Osteocyte (in vitro differentiated cells): ENCODE results near the gene ANXA8L1. TPM values are rescaled to one million over a fixed set of nuclear protein-coding genes. Genes with fewer than 3 reads are reported as not detected.
"Not testable (repeated sequence)": the region's sequence is repeated elsewhere in the genome, so short reads cannot be mapped to it uniquely, and the experiment has no call there.

Experiments
- DNase-seq: peaks from one replicate; pipeline ENCODE4 v3.0.0; 2021; ENCODE audit warnings: mixed read lengths; ENCODE audit not compliant: unreplicated experiment; ENCODE audit errors: extremely low spot score
- H3K27ac Mint-ChIP-seq: one replicate; pipeline ENCODE4 v1.8.0; 2021; ENCODE audit warnings: mild to moderate bottlenecking, mixed read lengths; ENCODE audit not compliant: unreplicated experiment
- H3K27me3 Mint-ChIP-seq: one replicate; pipeline ENCODE4 v1.8.0; 2021; ENCODE audit warnings: mixed read lengths; ENCODE audit not compliant: unreplicated experiment
- H3K36me3 Mint-ChIP-seq: one replicate; pipeline ENCODE4 v1.8.0; 2021; ENCODE audit warnings: mixed read lengths; ENCODE audit not compliant: unreplicated experiment
- H3K4me1 Mint-ChIP-seq: one replicate; pipeline ENCODE4 v1.8.0; 2021; ENCODE audit warnings: mixed read lengths; ENCODE audit not compliant: unreplicated experiment
- H3K4me3 Mint-ChIP-seq: one replicate; pipeline ENCODE4 v1.8.0; 2021; ENCODE audit warnings: mild to moderate bottlenecking, moderate library complexity, mixed read lengths; ENCODE audit not compliant: unreplicated experiment
- H3K9me3 Mint-ChIP-seq: one replicate; pipeline ENCODE4 v1.8.0; 2021; ENCODE audit warnings: mixed read lengths; ENCODE audit not compliant: unreplicated experiment
- CTCF ChIP-seq: fragments of 200-600 bp; sonication (generic); IDR thresholded peaks from 2 replicates; pipeline ENCODE4 v1.5.0; 2021; ENCODE audit warnings: antibody characterized with exemption, mild to moderate bottlenecking, moderate library complexity
- total RNA-seq: library from RNA; stranded (reverse); gene quantifications from 2 replicates; pipeline ENCODE4 v1.2.1, GENCODE V29; 2021

Gene ANXA8L1
- total RNA-seq, 1 donor from 2014 or later = not detected

- not testable (repeated sequence) for H3K4me3 Mint-ChIP-seq, H3K9me3 Mint-ChIP-seq, H3K36me3 Mint-ChIP-seq, H3K27me3 Mint-ChIP-seq, H3K4me1 Mint-ChIP-seq, DNase-seq, H3K27ac Mint-ChIP-seq
These were observed 10.3 kb downstream of the ANXA8L1 start for GRCh38 chr10:46385858-46386257.

- H3K4me3 Mint-ChIP-seq = not testable (repeated sequence)
These were observed 11.1 kb downstream of the ANXA8L1 start for GRCh38 chr10:46386694-46387093.

GRCh38 chr10:46387309-46387902, 11.8 kb downstream of the ANXA8L1 start:
- not testable (repeated sequence) for H3K9me3 Mint-ChIP-seq, H3K4me3 Mint-ChIP-seq, H3K4me1 Mint-ChIP-seq, H3K36me3 Mint-ChIP-seq, H3K27me3 Mint-ChIP-seq, DNase-seq, H3K27ac Mint-ChIP-seq

More at GRCh38 chr10:46386694-46387093, 11.1 kb downstream of the ANXA8L1 start:
- H3K27ac Mint-ChIP-seq, H3K27me3 Mint-ChIP-seq, H3K4me1 Mint-ChIP-seq, H3K9me3 Mint-ChIP-seq, H3K36me3 Mint-ChIP-seq, DNase-seq: not testable (repeated sequence)

- not testable (repeated sequence) for DNase-seq, H3K9me3 Mint-ChIP-seq, H3K4me1 Mint-ChIP-seq, H3K36me3 Mint-ChIP-seq, H3K4me3 Mint-ChIP-seq, H3K27ac Mint-ChIP-seq, H3K27me3 Mint-ChIP-seq
These were observed 15.8 kb downstream of the ANXA8L1 start for GRCh38 chr10:46391422-46391821.

- not testable (repeated sequence) for H3K9me3 Mint-ChIP-seq, H3K27me3 Mint-ChIP-seq, H3K4me3 Mint-ChIP-seq, H3K36me3 Mint-ChIP-seq, DNase-seq
- H3K27ac Mint-ChIP-seq = peak overlapping the region; percentile 62
- peaks cover 13% of the 10 kb centered on the region for H3K4me1 Mint-ChIP-seq
These were observed 21.1 kb downstream of the ANXA8L1 start for GRCh38 chr10:46396441-46397279.

- not testable (repeated sequence) for H3K27me3 Mint-ChIP-seq, H3K4me3 Mint-ChIP-seq, DNase-seq, H3K9me3 Mint-ChIP-seq, H3K27ac Mint-ChIP-seq, H3K36me3 Mint-ChIP-seq
- H3K4me1 Mint-ChIP-seq = peaks cover 13% of the 10 kb centered on the region
These were observed 22.2 kb downstream of the ANXA8L1 start for GRCh38 chr10:46397767-46398166.

- Mint-ChIP-seq H3K4me1 (peaks cover 13% of the 10 kb centered on the region), H3K4me3 (peak overlapping the region; percentile 69), H3K27ac (peak overlapping the region; percentile 4)
- H3K27me3 Mint-ChIP-seq, H3K9me3 Mint-ChIP-seq, H3K36me3 Mint-ChIP-seq, DNase-seq: not testable (repeated sequence)
- peak; percentile 14 for TF ChIP-seq CTCF
These were observed 22.8 kb downstream of the ANXA8L1 start for GRCh38 chr10:46398212-46398886.

GRCh38 chr10:46409556-46409955, 34.0 kb downstream of the ANXA8L1 start:
- not testable (repeated sequence) for H3K9me3 Mint-ChIP-seq, H3K36me3 Mint-ChIP-seq, DNase-seq, H3K27ac Mint-ChIP-seq, H3K4me3 Mint-ChIP-seq, H3K4me1 Mint-ChIP-seq, H3K27me3 Mint-ChIP-seq

- H3K4me3 Mint-ChIP-seq, H3K36me3 Mint-ChIP-seq, H3K27me3 Mint-ChIP-seq, H3K27ac Mint-ChIP-seq, H3K4me1 Mint-ChIP-seq, H3K9me3 Mint-ChIP-seq, DNase-seq: not testable (repeated sequence)
These were observed 35.5 kb downstream of the ANXA8L1 start for GRCh38 chr10:46411123-46411522.

GRCh38 chr10:46412665-46413064, 37.1 kb downstream of the ANXA8L1 start:
- H3K9me3 Mint-ChIP-seq, DNase-seq, H3K4me1 Mint-ChIP-seq, H3K36me3 Mint-ChIP-seq, H3K4me3 Mint-ChIP-seq, H3K27ac Mint-ChIP-seq, H3K27me3 Mint-ChIP-seq: not testable (repeated sequence)

GRCh38 chr10:46415291-46415690, 39.7 kb downstream of the ANXA8L1 start:
- H3K4me3 Mint-ChIP-seq, H3K9me3 Mint-ChIP-seq, DNase-seq, H3K27ac Mint-ChIP-seq, H3K4me1 Mint-ChIP-seq, H3K27me3 Mint-ChIP-seq, H3K36me3 Mint-ChIP-seq: not testable (repeated sequence)
